ENCODE measurements around the gene FAM118B.
"Not testable (repeated sequence)": the region's sequence is repeated elsewhere in the genome, so short reads cannot be mapped to it uniquely, and the experiment has no call there.

The FAM118B gene

GRCh38 chr11:126253265-126253664 lies 41.7 kb downstream of the FAM118B start:
- no peak overlapping the region for H3K9ac ChIP-seq
- no peak overlapping the region for H2AFZ ChIP-seq (ENCODE audit: low read depth)
- TF ChIP-seq CTCF (conservative IDR thresholded peaks at IDR 0.05; ENCODE audit: low read depth, low read length), result no peak
- no peaks in the 10 kb centered on the region for H4K20me1 ChIP-seq (ENCODE audit: insufficient read depth)
- no peaks in the 10 kb centered on the region for H3K27me3 ChIP-seq (ENCODE audit: insufficient read depth, low read depth)
- H3K4me2 ChIP-seq, result no peak overlapping the region
- H3K36me3 ChIP-seq (ENCODE audit: insufficient read depth), result no peaks in the 10 kb centered on the region
- no peak overlapping the region for H3K4me3 ChIP-seq (IDR thresholded peaks at IDR 0.05; ENCODE audit: insufficient read depth, low read depth, low read length)
- H3K79me2 ChIP-seq (ENCODE audit: insufficient read depth, low read depth), result no peaks in the 10 kb centered on the region
- H3K4me1 ChIP-seq (ENCODE audit: low read depth, poor library complexity, severe bottlenecking), result no peaks in the 10 kb centered on the region
- no peak overlapping the region for H3K27ac ChIP-seq

DNA sequence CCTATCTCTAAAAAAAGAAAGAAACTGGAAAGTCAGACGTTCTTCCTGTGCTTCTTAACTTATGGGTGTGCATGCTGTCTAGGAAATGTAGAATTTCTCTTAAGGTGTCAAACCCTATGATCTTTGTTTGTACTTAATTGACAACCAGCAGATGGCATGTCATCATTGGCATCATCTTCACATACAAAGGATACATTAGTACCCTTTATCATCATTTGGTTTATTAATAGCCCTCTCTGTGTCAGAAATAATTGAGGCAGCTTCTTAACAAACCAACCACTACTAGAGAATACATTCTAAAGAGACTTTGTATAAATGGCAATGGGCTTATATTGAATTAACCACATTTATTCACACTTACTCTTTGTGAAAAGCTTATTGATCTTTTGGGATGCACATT lies 43.2 kb downstream of the FAM118B start:
- Histone ChIP-seq H3K27me3 (ENCODE audit: insufficient read depth, low read depth) (no peaks in the 10 kb centered on the region), H3K79me2 (ENCODE audit: insufficient read depth, low read depth) (no peaks in the 10 kb centered on the region), H3K4me3 (IDR thresholded peaks at IDR 0.05; ENCODE audit: insufficient read depth, low read depth, low read length) (no peak overlapping the region), H3K4me2 (no peak overlapping the region), H3K36me3 (ENCODE audit: insufficient read depth) (no peaks in the 10 kb centered on the region), H3K4me1 (ENCODE audit: low read depth, poor library complexity, severe bottlenecking) (no peaks in the 10 kb centered on the region), H3K27ac (no peak overlapping the region), H4K20me1 (ENCODE audit: insufficient read depth) (no peaks in the 10 kb centered on the region), H3K9ac (no peak overlapping the region), H2AFZ (ENCODE audit: low read depth) (no peak overlapping the region)
- TF ChIP-seq CTCF (conservative IDR thresholded peaks at IDR 0.05; ENCODE audit: low read depth, low read length), result no peak

- H3K9ac ChIP-seq; H3K27me3 ChIP-seq (ENCODE audit: insufficient read depth, low read depth); H3K36me3 ChIP-seq (ENCODE audit: insufficient read depth); H3K79me2 ChIP-seq (ENCODE audit: insufficient read depth, low read depth); H3K4me3 ChIP-seq (IDR thresholded peaks at IDR 0.05; ENCODE audit: insufficient read depth, low read depth, low read length); H3K4me1 ChIP-seq (ENCODE audit: low read depth, poor library complexity, severe bottlenecking); H3K4me2 ChIP-seq; H2AFZ ChIP-seq (ENCODE audit: low read depth); H3K27ac ChIP-seq; H4K20me1 ChIP-seq (ENCODE audit: insufficient read depth): not testable (repeated sequence)
Measured at GRCh38 chr11:126255507-126255906, 43.9 kb downstream of the FAM118B start.

- H3K27me3 ChIP-seq (ENCODE audit: insufficient read depth, low read depth), result no peaks in the 10 kb centered on the region
- no peaks in the 10 kb centered on the region for H3K36me3 ChIP-seq (ENCODE audit: insufficient read depth)
- H2AFZ ChIP-seq (ENCODE audit: low read depth), result no peak overlapping the region
- no peak for TF ChIP-seq CTCF (conservative IDR thresholded peaks at IDR 0.05; ENCODE audit: low read depth, low read length)
- H3K4me1 ChIP-seq (ENCODE audit: low read depth, poor library complexity, severe bottlenecking), result no peaks in the 10 kb centered on the region
- H3K79me2 ChIP-seq (ENCODE audit: insufficient read depth, low read depth), result no peaks in the 10 kb centered on the region
- no peak overlapping the region for H3K27ac ChIP-seq
- no peak overlapping the region for H3K9ac ChIP-seq
- no peak overlapping the region for H3K4me2 ChIP-seq
- H3K4me3 ChIP-seq (IDR thresholded peaks at IDR 0.05; ENCODE audit: insufficient read depth, low read depth, low read length), result no peak overlapping the region
- no peaks in the 10 kb centered on the region for H4K20me1 ChIP-seq (ENCODE audit: insufficient read depth)
Measured at GRCh38 chr11:126256216-126256615, 44.6 kb downstream of the FAM118B start.

GRCh38 chr11:126257144-126257543 lies 45.6 kb downstream of the FAM118B start:
- Histone ChIP-seq H3K27ac (no peak overlapping the region), H3K79me2 (ENCODE audit: insufficient read depth, low read depth) (no peaks in the 10 kb centered on the region), H3K4me2 (no peak overlapping the region), H2AFZ (ENCODE audit: low read depth) (no peak overlapping the region), H3K4me1 (ENCODE audit: low read depth, poor library complexity, severe bottlenecking) (no peaks in the 10 kb centered on the region), H3K36me3 (ENCODE audit: insufficient read depth) (no peaks in the 10 kb centered on the region), H3K9ac (no peak overlapping the region), H4K20me1 (ENCODE audit: insufficient read depth) (no peaks in the 10 kb centered on the region), H3K27me3 (ENCODE audit: insufficient read depth, low read depth) (no peaks in the 10 kb centered on the region), H3K4me3 (IDR thresholded peaks at IDR 0.05; ENCODE audit: insufficient read depth, low read depth, low read length) (no peak overlapping the region)
- no peak for TF ChIP-seq CTCF (conservative IDR thresholded peaks at IDR 0.05; ENCODE audit: low read depth, low read length)

All from KMS-11 (cell line).